ENCODE results near the gene FOXB2.

FOXB2 gene

GRCh38 chr9:76988941-76989340, 30.5 kb upstream of the FOXB2 start:
- CTCF ChIA-PET, result interaction anchor here (1.0 to 1.3 kb wide), 2 partner anchors 176 to 179 kb away, joined by 3 to 4 read pairs; no protein-coding TSS in a partner anchor
- POLR2A ChIA-PET, result no interaction called here
- Histone ChIP-seq H3K27me3 (replicated peaks in 2 of 5; ENCODE audit: control insufficient read depth in 4 of 5, insufficient read depth in 5 of 5, low read length in 4 of 5) (peaks cover 2 to 17% (median 5%) of the 10 kb centered on the region in 5 experiments), H3K4me1 (ENCODE audit: control extremely low read depth in 1 of 4, control insufficient read depth in 4 of 4, insufficient read depth in 4 of 4, low read length in 3 of 4) (no peaks in the 10 kb centered on the region), H3K27ac (ENCODE audit: insufficient read depth in 1 of 2, low read depth in 1 of 2, low read length in 2 of 2, poor library complexity in 1 of 2, severe bottlenecking in 2 of 2) (no peak overlapping the region), H3K4me3 (ENCODE audit: control insufficient read depth in 1 of 7, extremely low read depth in 1 of 7, insufficient read depth in 4 of 7, low read depth in 2 of 7, low read length in 6 of 7) (no peak overlapping the region), H3K9me3 (ENCODE audit: control extremely low read depth in 1 of 5, control insufficient read depth in 4 of 5, insufficient read depth in 2 of 5, low read depth in 1 of 5, low read length in 4 of 5) (no peaks in the 10 kb centered on the region), H3K36me3 (ENCODE audit: control insufficient read depth in 4 of 4, insufficient read depth in 4 of 4, low read length in 3 of 4) (no peaks in the 10 kb centered on the region)
- WGBS (ENCODE audit: insufficient coverage), result no CpG with 5 or more reads among the region's 2 CpGs
- DNase-seq, result no peak

- H3K9me3 ChIP-seq (ENCODE audit: control extremely low read depth in 1 of 5, control insufficient read depth in 4 of 5, insufficient read depth in 2 of 5, low read depth in 1 of 5, low read length in 4 of 5), result no peaks in the 10 kb centered on the region
- ChIA-PET CTCF (interaction anchor here (1.0 to 1.3 kb wide), 3 partner anchors 10 to 180 kb away, joined by 3 to 4 read pairs (median 3); no protein-coding TSS in a partner anchor), POLR2A (no interaction called here)
- no peak overlapping the region for H3K27ac ChIP-seq (ENCODE audit: insufficient read depth in 1 of 2, low read depth in 1 of 2, low read length in 2 of 2, poor library complexity in 1 of 2, severe bottlenecking in 2 of 2)
- no peaks in the 10 kb centered on the region for H3K36me3 ChIP-seq (ENCODE audit: control insufficient read depth in 4 of 4, insufficient read depth in 4 of 4, low read length in 3 of 4)
- no peak for DNase-seq
- peaks cover 2 to 13% (median 4%) of the 10 kb centered on the region in 5 experiments for H3K27me3 ChIP-seq (replicated peaks in 2 of 5; ENCODE audit: control insufficient read depth in 4 of 5, insufficient read depth in 5 of 5, low read length in 4 of 5)
- 90% methylated on average over 3 of the region's 3 CpGs for WGBS (ENCODE audit: insufficient coverage)
- H3K4me1 ChIP-seq (ENCODE audit: control extremely low read depth in 1 of 4, control insufficient read depth in 4 of 4, insufficient read depth in 4 of 4, low read length in 3 of 4), result no peaks in the 10 kb centered on the region
- H3K4me3 ChIP-seq (ENCODE audit: control insufficient read depth in 1 of 7, extremely low read depth in 1 of 7, insufficient read depth in 4 of 7, low read depth in 2 of 7, low read length in 6 of 7), result no peak overlapping the region
These were observed 30.0 kb upstream of the FOXB2 start for GRCh38 chr9:76989501-76989900.

GRCh38 chr9:76996700-76997099, 22.8 kb upstream of the FOXB2 start:
- POLR2A ChIA-PET, result no interaction called here
- H3K27me3 ChIP-seq (replicated peaks in 2 of 5; ENCODE audit: control insufficient read depth in 4 of 5, insufficient read depth in 5 of 5, low read length in 4 of 5), result peaks cover 0 to 3% (median 0%) of the 10 kb centered on the region in 5 experiments
- CTCF ChIA-PET, result interaction anchor here (0.8 to 4.3 kb wide), 6 partner anchors 10 to 187 kb away, joined by 3 to 46 read pairs (median 4); no protein-coding TSS in a partner anchor

GRCh38 chr9:76999261-76999660, 20.2 kb upstream of the FOXB2 start:
- peaks cover 0 to 3% (median 0%) of the 10 kb centered on the region in 5 experiments for H3K27me3 ChIP-seq (replicated peaks in 2 of 5; ENCODE audit: control insufficient read depth in 4 of 5, insufficient read depth in 5 of 5, low read length in 4 of 5)
- H3K36me3 ChIP-seq (ENCODE audit: control insufficient read depth in 4 of 4, insufficient read depth in 4 of 4, low read length in 3 of 4), result no peaks in the 10 kb centered on the region
- DNase-seq, result no peak
- H3K4me3 ChIP-seq (ENCODE audit: control insufficient read depth in 1 of 7, extremely low read depth in 1 of 7, insufficient read depth in 4 of 7, low read depth in 2 of 7, low read length in 6 of 7), result no peak overlapping the region
- H3K9me3 ChIP-seq (ENCODE audit: control extremely low read depth in 1 of 5, control insufficient read depth in 4 of 5, insufficient read depth in 2 of 5, low read depth in 1 of 5, low read length in 4 of 5), result no peaks in the 10 kb centered on the region
- H3K27ac ChIP-seq (ENCODE audit: insufficient read depth in 1 of 2, low read depth in 1 of 2, low read length in 2 of 2, poor library complexity in 1 of 2, severe bottlenecking in 2 of 2), result no peak overlapping the region
- ChIA-PET POLR2A (no interaction called here), CTCF (interaction anchor here (2.2 kb wide), 1 partner anchor 15 kb away, joined by 5 read pairs; no protein-coding TSS in a partner anchor)
- 100% methylated on average over 2 of the region's 3 CpGs for WGBS (ENCODE audit: insufficient coverage)
- H3K4me1 ChIP-seq (ENCODE audit: control extremely low read depth in 1 of 4, control insufficient read depth in 4 of 4, insufficient read depth in 4 of 4, low read length in 3 of 4), result no peaks in the 10 kb centered on the region

More at GRCh38 chr9:76996700-76997099, 22.8 kb upstream of the FOXB2 start:
- DNase-seq, result peak in 2 of 3 donors; percentile 54 to 56
- no peaks in the 10 kb centered on the region for H3K4me1 ChIP-seq (ENCODE audit: control extremely low read depth in 1 of 4, control insufficient read depth in 4 of 4, insufficient read depth in 4 of 4, low read length in 3 of 4)
- no peak overlapping the region for H3K4me3 ChIP-seq (ENCODE audit: control insufficient read depth in 1 of 7, extremely low read depth in 1 of 7, insufficient read depth in 4 of 7, low read depth in 2 of 7, low read length in 6 of 7)
- no peak overlapping the region for H3K27ac ChIP-seq (ENCODE audit: insufficient read depth in 1 of 2, low read depth in 1 of 2, low read length in 2 of 2, poor library complexity in 1 of 2, severe bottlenecking in 2 of 2)
- H3K9me3 ChIP-seq (ENCODE audit: control extremely low read depth in 1 of 5, control insufficient read depth in 4 of 5, insufficient read depth in 2 of 5, low read depth in 1 of 5, low read length in 4 of 5), result no peaks in the 10 kb centered on the region
- WGBS (ENCODE audit: insufficient coverage), result 23% methylated on average over 5 of the region's 6 CpGs
- no peaks in the 10 kb centered on the region for H3K36me3 ChIP-seq (ENCODE audit: control insufficient read depth in 4 of 4, insufficient read depth in 4 of 4, low read length in 3 of 4)

- Histone ChIP-seq H3K27ac (ENCODE audit: insufficient read depth in 1 of 2, low read depth in 1 of 2, low read length in 2 of 2, poor library complexity in 1 of 2, severe bottlenecking in 2 of 2) (no peak overlapping the region), H3K4me1 (ENCODE audit: control extremely low read depth in 1 of 4, control insufficient read depth in 4 of 4, insufficient read depth in 4 of 4, low read length in 3 of 4) (no peaks in the 10 kb centered on the region), H3K27me3 (replicated peaks in 2 of 5; ENCODE audit: control insufficient read depth in 4 of 5, insufficient read depth in 5 of 5, low read length in 4 of 5) (peaks cover 0 to 3% (median 0%) of the 10 kb centered on the region in 5 experiments), H3K9me3 (ENCODE audit: control extremely low read depth in 1 of 5, control insufficient read depth in 4 of 5, insufficient read depth in 2 of 5, low read depth in 1 of 5, low read length in 4 of 5) (peaks cover 0 to 1% (median 0%) of the 10 kb centered on the region in 5 experiments), H3K4me3 (ENCODE audit: control insufficient read depth in 1 of 7, extremely low read depth in 1 of 7, insufficient read depth in 4 of 7, low read depth in 2 of 7, low read length in 6 of 7) (no peak overlapping the region), H3K36me3 (ENCODE audit: control insufficient read depth in 4 of 4, insufficient read depth in 4 of 4, low read length in 3 of 4) (no peaks in the 10 kb centered on the region)
- CTCF ChIA-PET, result interaction anchor here (2.2 kb wide), 1 partner anchor 14 kb away, joined by 5 read pairs; no protein-coding TSS in a partner anchor
- POLR2A ChIA-PET, result no interaction called here
- DNase-seq, result no peak
- 80% methylated on average over 1 of the region's 6 CpGs for WGBS (ENCODE audit: insufficient coverage)
These were observed 19.1 kb upstream of the FOXB2 start for GRCh38 chr9:77000330-77000729.

- Histone ChIP-seq H3K4me3 (ENCODE audit: control insufficient read depth in 1 of 7, extremely low read depth in 1 of 7, insufficient read depth in 4 of 7, low read depth in 2 of 7, low read length in 6 of 7) (no peak overlapping the region), H3K4me1 (ENCODE audit: control extremely low read depth in 1 of 4, control insufficient read depth in 4 of 4, insufficient read depth in 4 of 4, low read length in 3 of 4) (no peaks in the 10 kb centered on the region), H3K36me3 (ENCODE audit: control insufficient read depth in 4 of 4, insufficient read depth in 4 of 4, low read length in 3 of 4) (no peaks in the 10 kb centered on the region), H3K27ac (ENCODE audit: insufficient read depth in 1 of 2, low read depth in 1 of 2, low read length in 2 of 2, poor library complexity in 1 of 2, severe bottlenecking in 2 of 2) (no peak overlapping the region), H3K9me3 (ENCODE audit: control extremely low read depth in 1 of 5, control insufficient read depth in 4 of 5, insufficient read depth in 2 of 5, low read depth in 1 of 5, low read length in 4 of 5) (peaks cover 0 to 3% (median 0%) of the 10 kb centered on the region in 5 experiments), H3K27me3 (replicated peaks in 2 of 5; ENCODE audit: control insufficient read depth in 4 of 5, insufficient read depth in 5 of 5, low read length in 4 of 5) (peaks cover 3 to 16% (median 7%) of the 10 kb centered on the region in 5 experiments)
- 100% methylated on average over 2 of the region's 3 CpGs for WGBS (ENCODE audit: insufficient coverage)
- POLR2A ChIA-PET, result no interaction called here
- DNase-seq, result no peak
- CTCF ChIA-PET, result no interaction called here
These were observed 16.1 kb upstream of the FOXB2 start for GRCh38 chr9:77003366-77003765.

- DNase-seq, result no peak
- POLR2A ChIA-PET, result no interaction called here
- Histone ChIP-seq H3K4me1 (ENCODE audit: control extremely low read depth in 1 of 4, control insufficient read depth in 4 of 4, insufficient read depth in 4 of 4, low read length in 3 of 4) (no peaks in the 10 kb centered on the region), H3K27me3 (replicated peaks in 2 of 5; ENCODE audit: control insufficient read depth in 4 of 5, insufficient read depth in 5 of 5, low read length in 4 of 5) (peaks cover 5 to 29% (median 9%) of the 10 kb centered on the region in 5 experiments), H3K4me3 (ENCODE audit: control insufficient read depth in 1 of 7, extremely low read depth in 1 of 7, insufficient read depth in 4 of 7, low read depth in 2 of 7, low read length in 6 of 7) (no peak overlapping the region), H3K27ac (ENCODE audit: insufficient read depth in 1 of 2, low read depth in 1 of 2, low read length in 2 of 2, poor library complexity in 1 of 2, severe bottlenecking in 2 of 2) (no peak overlapping the region), H3K9me3 (ENCODE audit: control extremely low read depth in 1 of 5, control insufficient read depth in 4 of 5, insufficient read depth in 2 of 5, low read depth in 1 of 5, low read length in 4 of 5) (peaks cover 0 to 3% (median 0%) of the 10 kb centered on the region in 5 experiments), H3K36me3 (ENCODE audit: control insufficient read depth in 4 of 4, insufficient read depth in 4 of 4, low read length in 3 of 4) (no peaks in the 10 kb centered on the region)
- 50% methylated on average over 2 of the region's 4 CpGs for WGBS (ENCODE audit: insufficient coverage)
- CTCF ChIA-PET, result interaction anchor here (1.5 kb wide), 1 partner anchor 195 kb away, joined by 4 read pairs; no protein-coding TSS in a partner anchor
These were observed 14.2 kb upstream of the FOXB2 start for GRCh38 chr9:77005216-77005615.
